ENCODE results near the gene CCDC3. TPM values are rescaled to one million over a fixed set of nuclear protein-coding genes. Genes with fewer than 3 reads are reported as not detected.

CCDC3 gene
- total RNA-seq, 1 donor from 2014 or later = 1.1 TPM

DNA sequence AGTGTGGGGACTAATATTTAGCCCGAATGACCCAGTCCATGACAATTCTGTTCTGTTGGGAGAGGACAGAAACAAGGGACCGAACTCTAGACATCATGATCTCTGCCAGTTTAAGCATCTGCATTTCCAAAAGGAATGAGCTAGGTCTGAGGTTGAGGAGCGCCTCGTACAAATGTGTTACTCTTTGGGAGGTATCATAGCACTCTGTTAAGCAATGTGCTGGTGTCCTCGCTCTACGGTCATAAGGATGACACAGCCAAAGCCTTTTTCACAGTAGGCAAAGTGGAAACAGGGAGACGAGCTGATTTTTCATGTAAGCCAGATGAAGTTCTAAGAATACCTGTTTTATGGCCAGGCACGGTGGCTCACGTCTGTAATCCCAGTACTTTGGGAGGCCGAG is 15.4 kb upstream of the CCDC3 start:
- H3K36me3 Mint-ChIP-seq (ENCODE audit: insufficient read depth) = no peaks in the 10 kb centered on the region
- no peaks in the 10 kb centered on the region for H3K27me3 Mint-ChIP-seq
- H3K4me1 Mint-ChIP-seq (ENCODE audit: low read depth) = peaks cover 5% of the 10 kb centered on the region
- H3K27ac Mint-ChIP-seq = no peak overlapping the region
- peaks cover 8% of the 10 kb centered on the region for H3K9me3 Mint-ChIP-seq (ENCODE audit: low read depth)
- DNase-seq (ENCODE audit: low spot score, unreplicated experiment) = no peak
- TF ChIP-seq, protein P1, sequence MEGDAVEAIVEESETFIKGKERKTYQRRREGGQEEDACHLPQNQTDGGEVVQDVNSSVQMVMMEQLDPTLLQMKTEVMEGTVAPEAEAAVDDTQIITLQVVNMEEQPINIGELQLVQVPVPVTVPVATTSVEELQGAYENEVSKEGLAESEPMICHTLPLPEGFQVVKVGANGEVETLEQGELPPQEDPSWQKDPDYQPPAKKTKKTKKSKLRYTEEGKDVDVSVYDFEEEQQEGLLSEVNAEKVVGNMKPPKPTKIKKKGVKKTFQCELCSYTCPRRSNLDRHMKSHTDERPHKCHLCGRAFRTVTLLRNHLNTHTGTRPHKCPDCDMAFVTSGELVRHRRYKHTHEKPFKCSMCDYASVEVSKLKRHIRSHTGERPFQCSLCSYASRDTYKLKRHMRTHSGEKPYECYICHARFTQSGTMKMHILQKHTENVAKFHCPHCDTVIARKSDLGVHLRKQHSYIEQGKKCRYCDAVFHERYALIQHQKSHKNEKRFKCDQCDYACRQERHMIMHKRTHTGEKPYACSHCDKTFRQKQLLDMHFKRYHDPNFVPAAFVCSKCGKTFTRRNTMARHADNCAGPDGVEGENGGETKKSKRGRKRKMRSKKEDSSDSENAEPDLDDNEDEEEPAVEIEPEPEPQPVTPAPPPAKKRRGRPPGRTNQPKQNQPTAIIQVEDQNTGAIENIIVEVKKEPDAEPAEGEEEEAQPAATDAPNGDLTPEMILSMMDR (IDR thresholded peaks at IDR 0.05; ENCODE audit: unreplicated experiment) = no peak
- no peak overlapping the region for H3K4me3 Mint-ChIP-seq (ENCODE audit: low read depth)

DNA sequence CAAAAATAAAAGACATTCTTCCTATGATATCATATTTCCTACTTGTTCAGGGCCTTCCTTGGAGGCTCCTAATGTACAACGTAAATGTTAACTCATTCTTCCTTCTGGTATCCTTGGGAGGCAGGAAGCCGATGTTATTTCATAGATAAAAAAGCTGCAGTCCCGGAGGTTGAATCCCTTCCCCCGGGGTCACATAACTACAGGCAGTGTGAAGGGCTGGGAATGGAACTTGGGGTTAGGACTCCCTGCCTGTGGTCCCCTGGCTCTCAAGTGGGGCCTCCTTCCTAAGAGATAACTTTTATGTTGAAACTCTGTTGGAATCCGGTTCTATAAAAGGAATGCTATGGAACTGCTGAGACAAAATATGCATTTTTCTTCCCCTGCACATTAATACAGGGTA is 14.9 kb upstream of the CCDC3 start:
- Mint-ChIP-seq H3K27ac (no peak overlapping the region), H3K36me3 (ENCODE audit: insufficient read depth) (no peaks in the 10 kb centered on the region), H3K27me3 (no peaks in the 10 kb centered on the region), H3K9me3 (ENCODE audit: low read depth) (peaks cover 12% of the 10 kb centered on the region), H3K4me3 (ENCODE audit: low read depth) (no peak overlapping the region), H3K4me1 (ENCODE audit: low read depth) (peaks cover 5% of the 10 kb centered on the region)
- DNase-seq (ENCODE audit: low spot score, unreplicated experiment) = no peak
- TF ChIP-seq, protein P1 (IDR thresholded peaks at IDR 0.05; ENCODE audit: unreplicated experiment) = no peak

DNA sequence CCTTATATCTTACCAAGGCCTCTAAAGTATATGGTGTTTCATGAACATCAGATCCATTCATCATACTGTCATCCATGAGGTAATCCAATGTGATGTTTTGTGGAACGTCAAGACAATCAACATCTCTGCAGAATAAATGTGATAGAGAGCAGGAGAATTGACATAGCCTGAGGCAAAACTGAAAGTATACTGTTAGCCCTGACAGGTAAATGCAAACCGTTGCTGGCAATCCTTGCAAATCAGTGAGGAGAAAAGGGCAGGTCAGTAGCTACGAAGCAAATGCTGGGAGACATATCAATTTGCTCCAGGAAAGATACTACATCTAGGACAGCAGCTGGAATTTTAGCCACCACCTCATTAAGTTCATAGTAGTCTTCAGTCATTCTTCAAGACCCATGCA is 4.5 kb upstream of the CCDC3 start:
- no peaks in the 10 kb centered on the region for H3K9me3 Mint-ChIP-seq (ENCODE audit: low read depth)
- peaks cover 46% of the 10 kb centered on the region for H3K27me3 Mint-ChIP-seq
- H3K4me3 Mint-ChIP-seq (ENCODE audit: low read depth) = no peak overlapping the region
- no peak for DNase-seq (ENCODE audit: low spot score, unreplicated experiment)
- H3K36me3 Mint-ChIP-seq (ENCODE audit: insufficient read depth) = no peaks in the 10 kb centered on the region
- TF ChIP-seq, protein P1 (IDR thresholded peaks at IDR 0.05; ENCODE audit: unreplicated experiment) = no peak
- H3K27ac Mint-ChIP-seq = no peak overlapping the region
- H3K4me1 Mint-ChIP-seq (ENCODE audit: low read depth) = no peaks in the 10 kb centered on the region

DNA sequence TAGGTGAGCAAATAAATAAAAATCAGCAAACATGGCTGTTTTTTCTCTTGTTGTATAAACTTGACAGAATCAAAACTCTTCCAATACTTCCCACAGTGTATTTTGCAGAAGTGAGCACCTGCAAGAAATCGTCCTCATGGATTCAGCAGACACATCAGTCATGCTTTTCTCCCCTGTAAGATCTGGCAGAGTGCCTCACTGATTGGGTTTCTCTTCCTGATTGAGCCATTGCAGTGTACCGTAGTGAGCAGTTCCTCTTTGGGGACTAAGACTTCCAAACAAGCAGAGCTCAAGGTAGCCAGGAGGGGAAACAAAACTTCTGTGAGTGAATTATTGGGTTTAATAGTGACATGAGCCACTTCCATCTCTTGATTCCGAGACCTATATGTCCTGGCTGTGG is 2.2 kb upstream of the CCDC3 start:
- Mint-ChIP-seq H3K36me3 (ENCODE audit: insufficient read depth) (no peaks in the 10 kb centered on the region), H3K9me3 (ENCODE audit: low read depth) (no peaks in the 10 kb centered on the region), H3K4me1 (ENCODE audit: low read depth) (peaks cover 1% of the 10 kb centered on the region), H3K4me3 (ENCODE audit: low read depth) (no peak overlapping the region), H3K27ac (no peak overlapping the region), H3K27me3 (peaks cover 66% of the 10 kb centered on the region)
- TF ChIP-seq, protein P1 (IDR thresholded peaks at IDR 0.05; ENCODE audit: unreplicated experiment) = no peak
- no peak for DNase-seq (ENCODE audit: low spot score, unreplicated experiment)

DNA sequence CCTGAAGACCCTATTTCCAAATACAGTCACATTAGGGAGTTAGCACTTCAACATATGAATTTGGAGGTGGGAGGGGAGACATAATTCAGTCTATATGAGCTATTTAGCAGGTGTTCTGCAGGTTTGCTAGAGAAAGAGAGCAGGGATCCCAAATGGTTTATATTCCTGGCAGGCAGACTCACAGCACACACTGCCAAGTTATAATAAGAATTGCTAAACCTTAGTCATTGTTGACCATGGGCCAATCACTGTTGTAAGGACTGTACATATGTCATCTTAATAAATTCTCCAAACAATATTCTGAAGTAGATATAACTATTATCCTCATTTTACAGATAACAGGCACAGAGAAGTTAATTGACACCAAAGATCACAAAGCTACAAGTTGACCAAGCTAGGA is 1.5 kb upstream of the CCDC3 start:
- H3K36me3 Mint-ChIP-seq (ENCODE audit: insufficient read depth) = no peaks in the 10 kb centered on the region
- H3K4me3 Mint-ChIP-seq (ENCODE audit: low read depth) = no peak overlapping the region
- DNase-seq (ENCODE audit: low spot score, unreplicated experiment) = no peak
- peaks cover 1% of the 10 kb centered on the region for H3K4me1 Mint-ChIP-seq (ENCODE audit: low read depth)
- H3K27me3 Mint-ChIP-seq = peaks cover 71% of the 10 kb centered on the region
- no peaks in the 10 kb centered on the region for H3K9me3 Mint-ChIP-seq (ENCODE audit: low read depth)
- H3K27ac Mint-ChIP-seq = no peak overlapping the region
- TF ChIP-seq, protein P1 (IDR thresholded peaks at IDR 0.05; ENCODE audit: unreplicated experiment) = no peak
